K562 (cell line): ENCODE results near the gene TMEM151A. TPM values are rescaled to one million over a fixed set of nuclear protein-coding genes. Genes with fewer than 3 reads are reported as not detected.

Experiments
- ARID2 ChIP-seq: fragments of 450-650 bp; IDR thresholded peaks from 2 replicates; pipeline ENCODE4 v1.6.1; 2017; ENCODE audit warnings: antibody characterized with exemption, mild to moderate bottlenecking
- CBFB ChIP-seq: sonication (generic); formaldehyde crosslinking; IDR thresholded peaks from 2 replicates; pipeline ENCODE4 v1.4.0; 2020; ENCODE audit warnings: mild to moderate bottlenecking, missing genetic modification reagents
- ESRRA ChIP-seq: fragments of 450-650 bp; IDR thresholded peaks from 2 replicates; pipeline ENCODE4 v1.6.1; 2014; ENCODE audit warnings: low read depth, mild to moderate bottlenecking, moderate library complexity, borderline replicate concordance
- GABPA ChIP-seq: fragments of 200-800 bp; sonication (Bioruptor generic); conservative IDR thresholded peaks from 2 replicates; pipeline ENCODE4 v1.6.1; 2016; ENCODE audit warnings: low read depth, missing genetic modification characterization, missing compliant biosample characterization
- GATA2 ChIP-seq: sonication (generic); formaldehyde crosslinking; IDR thresholded peaks from 2 replicates; pipeline ENCODE4 v1.4.0; 2020; ENCODE audit warnings: mild to moderate bottlenecking, missing genetic modification reagents
- HMG20B ChIP-seq: fragments of 250-450 bp; sonication (Bioruptor Pico); IDR thresholded peaks from 2 replicates; pipeline ENCODE4 v1.5.0; 2021; ENCODE audit warnings: mild to moderate bottlenecking
- HNRNPLL ChIP-seq: fragments of 200-400 bp; formaldehyde crosslinking; IDR thresholded peaks from 2 replicates; pipeline ENCODE4 v1.6.1; 2017; ENCODE audit warnings: low read length, low read depth, mild to moderate bottlenecking; ENCODE audit not compliant: poor library complexity, severe bottlenecking
- KDM1A ChIP-seq, 2 experiments: fragments of 450-650 bp; IDR thresholded peaks; 2 replicates each; pipeline ENCODE4 v1.6.1; 2016; ENCODE audit warnings: mild to moderate bottlenecking in 2 of 2
- NEUROD1 ChIP-seq: fragments of 150-350 bp; IDR thresholded peaks from 2 replicates; pipeline ENCODE4 v1.6.1; 2014; ENCODE audit warnings: borderline replicate concordance, low read length, low read depth; ENCODE audit not compliant: partially characterized antibody
- PKNOX1 ChIP-seq: fragments of 450-650 bp; IDR thresholded peaks from 2 replicates; pipeline ENCODE4 v1.6.1; 2016
- POLR2AphosphoS2 ChIP-seq: IDR thresholded peaks from 2 replicates; pipeline ENCODE4 v1.6.1; 2012; ENCODE audit warnings: low read length, improper control_type of control experiment
- POLR2AphosphoS5 ChIP-seq: IDR thresholded peaks from 2 replicates; pipeline ENCODE4 v1.6.1; 2011; ENCODE audit warnings: mild to moderate bottlenecking, low read depth, low read length, moderate library complexity; ENCODE audit not compliant: control insufficient read depth, insufficient read depth
- SIX5 ChIP-seq, 2 experiments: IDR thresholded peaks; 2 replicates each; pipeline ENCODE4 v1.6.1; 2011; ENCODE audit warnings: low read length in 2 of 2, borderline replicate concordance in 1 of 2, low read depth in 1 of 2, mild to moderate bottlenecking in 1 of 2, moderate library complexity in 1 of 2; ENCODE audit not compliant: insufficient read depth in 1 of 2
- SLC30A9 ChIP-seq: fragments of 250-450 bp; sonication (Bioruptor Pico); IDR thresholded peaks from 2 replicates; pipeline ENCODE4 v1.8.0; 2022; ENCODE audit warnings: mild to moderate bottlenecking, moderate library complexity
- SMAD2 ChIP-seq: fragments of 150-350 bp; IDR thresholded peaks from 2 replicates; pipeline ENCODE4 v1.6.1; 2014; ENCODE audit warnings: low read depth, mild to moderate bottlenecking, low read length
- TBL1XR1 ChIP-seq, 2 experiments: IDR thresholded peaks; 2 replicates each; pipeline ENCODE4 v1.6.1; 2012; ENCODE audit warnings: improper control_type of control experiment in 2 of 2, low read length in 2 of 2, mild to moderate bottlenecking in 1 of 2
- THAP7 ChIP-seq: fragments of 250-450 bp; sonication (Bioruptor Pico); IDR thresholded peaks from 2 replicates; pipeline ENCODE4 v1.5.0; 2021
- TRIM24 ChIP-seq, 2 experiments: fragments of 450-650 bp; IDR thresholded peaks; 2 replicates each; pipeline ENCODE4 v1.6.1; 2016
- XRCC3 ChIP-seq: fragments of 450-650 bp; IDR thresholded peaks from 2 replicates; pipeline ENCODE4 v1.6.1; 2017; ENCODE audit warnings: mild to moderate bottlenecking, moderate library complexity
- ZNF140 ChIP-seq: fragments of 250-450 bp; sonication (Bioruptor Pico); IDR thresholded peaks from 2 replicates; pipeline ENCODE4 v1.8.0; 2021; ENCODE audit warnings: moderate library complexity, mild to moderate bottlenecking, inconsistent platforms
- ZNF174 ChIP-seq: fragments of 250-450 bp; sonication (Bioruptor Pico); IDR thresholded peaks from 2 replicates; pipeline ENCODE4 v1.4.0; 2020; ENCODE audit warnings: mild to moderate bottlenecking
- ZNF431 ChIP-seq: sonication (generic); formaldehyde crosslinking; IDR thresholded peaks from 2 replicates; pipeline ENCODE4 v1.8.0; 2022; ENCODE audit warnings: mild to moderate bottlenecking, missing genetic modification reagents
- polyA plus RNA-seq, 8 experiments: library from polyadenylated mRNA; depleted of rRNA in 4 of 8; stranded (reverse) in 5 of 8; unstranded in 3 of 8; fragments of >200 nt; fragmentation: Nextera tagmentation in 2 of 8; fragmentation: Illumina TruSeq in 1 of 8; extraction: Ambion mirVana in 2 of 8; extraction: Trizol in 1 of 8; gene quantifications; 2 replicates each; pipeline versions ENCODE4 v1.2.1 to v1.2.3, GENCODE V29; 2011 to 2014; ENCODE audit warnings: inconsistent platforms in 1 of 8, missing spikeins in 1 of 8
- total RNA-seq, 7 experiments: library from RNA; depleted of rRNA in 6 of 7; stranded (reverse); fragments of >200 nt in 6 of 7; fragmentation: Illumina TruSeq in 2 of 7; extraction: Trizol in 2 of 7; gene quantifications; 2 replicates each; pipeline versions ENCODE4 v1.2.1 to v1.2.3, GENCODE V29; 2011 to 2021; ENCODE audit warnings: low replicate concordance in 1 of 7
- TF ChIP-seq, protein P1 (sequence below): sonication (generic); formaldehyde crosslinking; IDR thresholded peaks from 2 replicates; pipeline ENCODE4 v1.8.0; 2022; ENCODE audit warnings: mild to moderate bottlenecking, missing genetic modification reagents, borderline replicate concordance

The TMEM151A gene
- total and polyA plus RNA-seq, 9 of the 15 experiments (the other 6 are each of a cell fraction or from before 2014, with no cell fraction given) = not detected

GRCh38 chr11:66344550-66345315 lies 53.0 kb downstream of the TMEM151A start, which contains the start of gene BRMS1 (continued):
- TF ChIP-seq, protein P1, sequence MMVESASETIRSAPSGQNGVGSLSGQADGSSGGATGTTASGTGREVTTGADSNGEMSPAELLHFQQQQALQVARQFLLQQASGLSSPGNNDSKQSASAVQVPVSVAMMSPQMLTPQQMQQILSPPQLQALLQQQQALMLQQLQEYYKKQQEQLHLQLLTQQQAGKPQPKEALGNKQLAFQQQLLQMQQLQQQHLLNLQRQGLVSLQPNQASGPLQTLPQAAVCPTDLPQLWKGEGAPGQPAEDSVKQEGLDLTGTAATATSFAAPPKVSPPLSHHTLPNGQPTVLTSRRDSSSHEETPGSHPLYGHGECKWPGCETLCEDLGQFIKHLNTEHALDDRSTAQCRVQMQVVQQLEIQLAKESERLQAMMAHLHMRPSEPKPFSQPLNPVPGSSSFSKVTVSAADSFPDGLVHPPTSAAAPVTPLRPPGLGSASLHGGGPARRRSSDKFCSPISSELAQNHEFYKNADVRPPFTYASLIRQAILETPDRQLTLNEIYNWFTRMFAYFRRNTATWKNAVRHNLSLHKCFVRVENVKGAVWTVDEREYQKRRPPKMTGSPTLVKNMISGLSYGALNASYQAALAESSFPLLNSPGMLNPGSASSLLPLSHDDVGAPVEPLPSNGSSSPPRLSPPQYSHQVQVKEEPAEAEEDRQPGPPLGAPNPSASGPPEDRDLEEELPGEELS = no peak
- peak in 1 of 2 experiments; percentile 59; a peak in 1 of 4 replicates for TF ChIP-seq KDM1A (IDR thresholded peaks at IDR 0.05)
- peak; percentile 77 for TF ChIP-seq HNRNPLL
- TF ChIP-seq HMG20B = no peak
- peak; percentile 68 for TF ChIP-seq NEUROD1
- peak; percentile 75; the same call in 1 of the 2 replicates for TF ChIP-seq CBFB (CRISPR knock-in tag)
- no peak for TF ChIP-seq ZNF140 (CRISPR knock-in tag)
- no peak for TF ChIP-seq XRCC3
- peak; percentile 27 for TF ChIP-seq PKNOX1
- TF ChIP-seq ZNF431 = 0 out of 2 replicates have a peak, but pooled peaks have one; percentile 24
- TF ChIP-seq TBL1XR1 (IDR thresholded peaks at IDR 0.05; ENCODE audit: low read length in 2 of 2) = peak in 1 of 2 experiments; percentile 88; a peak in 2 of 4 replicates
- peak; percentile 56; the same call in 1 of the 2 replicates for TF ChIP-seq POLR2AphosphoS5
- TF ChIP-seq ARID2 = no peak
- TF ChIP-seq GATA2 (CRISPR knock-in tag) = 0 out of 2 replicates have a peak, but pooled peaks have one; percentile 24
- no peak for TF ChIP-seq THAP7 (CRISPR knock-in tag)
- no peak for TF ChIP-seq TRIM24 (IDR thresholded peaks at IDR 0.05)
- TF ChIP-seq GABPA (tag) = peak; percentile 55; the same call in 1 of the 2 replicates
- TF ChIP-seq POLR2AphosphoS2 = no peak
- peak; percentile 56; the same call in 1 of the 2 replicates for TF ChIP-seq ESRRA
- TF ChIP-seq SLC30A9 (CRISPR knock-in tag) = no peak
- no peak for TF ChIP-seq ZNF174 (CRISPR knock-in tag)
- TF ChIP-seq SMAD2 = no peak
- TF ChIP-seq SIX5 (IDR thresholded peaks at IDR 0.05; ENCODE audit: borderline replicate concordance in 1 of 2, insufficient read depth in 1 of 2, low read depth in 1 of 2, low read length in 2 of 2) = peak; percentile 17 to 40; a peak in 1 of 4 replicates
